Cardiac fibroblast (primary cell): Measurements from ENCODE around the gene OR1I1.

ENCODE experiments used
- DNase-seq, 2 donors: peaks; one replicate each; pipeline versions ENCODE4 v3.0.0 to v3.0.0-alpha.2; 2010; ENCODE audit warnings: low read depth in 2 of 2
- H3K4me3 ChIP-seq, 2 donors: replicated peaks in 1 of 2; 1 replicate in 1 of 2; 2 replicates in 1 of 2; pipeline ENCODE4 v1.5.1; 2011; ENCODE audit warnings: low read depth in 2 of 2, low read length in 2 of 2, mild to moderate bottlenecking in 2 of 2, moderate library complexity in 1 of 2
- TF ChIP-seq, protein P1 (sequence below): IDR thresholded peaks from one replicate; pipeline ENCODE4 v1.5.1; 2011; ENCODE audit warnings: low read depth, mild to moderate bottlenecking, low read length, inconsistent platforms

Gene OR1I1

GRCh38 chr19:15124572-15125231 lies 42.7 kb downstream of the OR1I1 start:
- TF ChIP-seq, protein P1, sequence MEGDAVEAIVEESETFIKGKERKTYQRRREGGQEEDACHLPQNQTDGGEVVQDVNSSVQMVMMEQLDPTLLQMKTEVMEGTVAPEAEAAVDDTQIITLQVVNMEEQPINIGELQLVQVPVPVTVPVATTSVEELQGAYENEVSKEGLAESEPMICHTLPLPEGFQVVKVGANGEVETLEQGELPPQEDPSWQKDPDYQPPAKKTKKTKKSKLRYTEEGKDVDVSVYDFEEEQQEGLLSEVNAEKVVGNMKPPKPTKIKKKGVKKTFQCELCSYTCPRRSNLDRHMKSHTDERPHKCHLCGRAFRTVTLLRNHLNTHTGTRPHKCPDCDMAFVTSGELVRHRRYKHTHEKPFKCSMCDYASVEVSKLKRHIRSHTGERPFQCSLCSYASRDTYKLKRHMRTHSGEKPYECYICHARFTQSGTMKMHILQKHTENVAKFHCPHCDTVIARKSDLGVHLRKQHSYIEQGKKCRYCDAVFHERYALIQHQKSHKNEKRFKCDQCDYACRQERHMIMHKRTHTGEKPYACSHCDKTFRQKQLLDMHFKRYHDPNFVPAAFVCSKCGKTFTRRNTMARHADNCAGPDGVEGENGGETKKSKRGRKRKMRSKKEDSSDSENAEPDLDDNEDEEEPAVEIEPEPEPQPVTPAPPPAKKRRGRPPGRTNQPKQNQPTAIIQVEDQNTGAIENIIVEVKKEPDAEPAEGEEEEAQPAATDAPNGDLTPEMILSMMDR: no peak
- H3K4me3 ChIP-seq: peak overlapping the region; percentile 92 to 95
- DNase-seq: no peak

DNA sequence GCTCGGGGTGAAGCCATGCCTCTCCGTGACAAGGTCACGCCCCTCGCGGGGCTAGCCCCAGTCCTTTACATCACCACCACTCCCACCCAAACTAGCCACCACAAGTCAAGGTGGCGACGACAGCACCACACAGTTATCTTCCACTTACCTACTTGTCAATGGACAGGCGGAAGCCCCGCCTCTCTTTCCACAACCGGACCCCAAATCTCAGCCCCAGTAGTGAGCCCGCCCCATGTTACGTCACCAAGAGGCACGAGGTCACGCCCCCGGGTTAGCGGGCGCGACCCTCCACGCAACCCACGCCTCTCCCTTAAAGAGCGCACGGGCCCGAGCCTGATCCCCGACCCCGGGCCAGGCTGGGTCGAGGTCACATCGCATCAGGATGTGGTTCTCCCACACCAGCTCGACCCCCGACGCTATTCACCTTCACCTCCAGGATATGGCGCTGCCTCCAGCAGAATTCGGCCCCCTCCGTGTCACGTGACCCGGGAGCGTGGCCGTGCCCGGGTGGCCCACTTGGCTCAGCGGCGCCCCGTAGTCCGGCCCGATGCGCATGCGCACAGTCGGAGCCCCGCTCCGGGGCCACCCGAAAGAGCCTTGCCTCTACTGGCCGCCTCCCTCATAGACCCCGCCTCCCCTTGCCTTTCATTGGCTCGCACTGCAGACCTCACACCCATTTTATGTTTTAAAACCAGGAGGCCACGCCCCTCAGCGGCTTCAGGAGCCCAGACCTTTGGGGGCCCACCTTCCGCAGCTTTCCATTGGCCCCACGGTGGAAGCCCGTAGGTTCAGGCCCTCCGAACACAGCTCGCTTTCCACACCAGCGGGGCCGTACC lies 43.4 kb downstream of the OR1I1 start:
- TF ChIP-seq, protein P1: no peak
- peak; percentile 98 to 99 for DNase-seq
- H3K4me3 ChIP-seq: peak overlapping the region; percentile 92 to 95

DNA sequence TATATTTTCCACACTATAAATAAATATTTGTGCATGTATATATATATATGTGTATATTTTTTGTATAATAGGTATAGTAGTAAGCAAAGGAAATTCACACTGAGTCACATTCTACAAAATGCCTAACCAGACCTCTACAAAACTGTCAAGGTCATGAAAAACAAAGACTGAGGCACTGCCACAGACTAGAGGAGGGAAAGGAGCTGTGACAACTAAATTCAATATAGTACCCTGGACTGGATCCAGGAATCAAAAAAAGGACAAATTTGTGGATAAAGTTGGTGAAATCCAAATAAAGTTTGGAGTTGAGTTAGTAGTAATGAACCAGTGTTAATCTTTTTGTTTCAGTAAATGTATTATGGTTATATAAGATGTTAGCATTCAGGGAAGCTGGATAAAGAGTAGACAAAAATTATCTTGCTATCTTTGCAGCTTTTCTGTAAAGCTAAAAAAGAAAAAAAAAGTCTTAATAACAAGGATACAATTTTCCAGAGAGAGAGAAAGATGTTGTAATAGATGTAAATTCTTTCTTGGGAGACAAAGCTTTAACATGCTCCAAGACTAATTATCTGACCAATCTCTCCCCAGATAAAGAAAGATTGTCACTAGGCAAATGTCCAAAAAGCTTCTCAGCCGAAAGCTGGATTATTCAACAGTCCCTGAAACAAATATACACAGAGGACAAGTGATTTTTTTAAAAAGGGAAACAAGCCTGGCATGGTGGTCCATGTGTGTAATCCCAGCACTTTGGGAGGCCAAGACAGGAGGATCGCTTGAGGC lies 44.3 kb downstream of the OR1I1 start:
- DNase-seq: no peak
- TF ChIP-seq, protein P1: no peak
- H3K4me3 ChIP-seq: peak overlapping the region in 1 of 2 donors; percentile 92

DNA sequence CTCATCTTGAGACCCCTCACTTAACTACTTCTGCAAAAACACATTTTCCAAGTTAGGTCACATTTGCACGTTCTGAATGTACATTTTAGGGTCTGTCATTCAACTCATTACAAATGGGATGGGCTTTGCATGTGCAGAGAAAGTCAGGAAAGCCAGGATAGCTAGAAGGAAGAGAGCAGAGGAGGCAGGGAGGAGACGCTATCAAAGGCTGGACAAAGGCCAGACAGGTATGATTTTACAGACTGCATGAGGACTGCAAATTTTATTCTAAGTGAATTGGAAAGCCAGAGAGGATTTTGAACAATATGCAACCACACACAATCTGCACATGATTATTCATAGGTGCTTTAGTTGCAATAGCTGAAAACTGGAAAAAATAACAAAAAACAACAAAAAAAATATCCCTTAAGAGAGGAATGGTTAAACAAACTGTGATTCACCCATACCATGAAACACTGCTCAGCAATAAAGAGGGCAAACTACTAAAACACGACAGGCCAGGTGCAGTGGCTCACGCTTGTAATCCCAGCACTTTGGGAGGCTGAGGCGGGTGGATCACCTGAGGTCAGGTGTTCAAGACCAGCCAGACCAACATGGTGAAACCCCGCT lies 46.3 kb downstream of the OR1I1 start:
- no peak overlapping the region for H3K4me3 ChIP-seq
- TF ChIP-seq, protein P1: no peak
- peak in 1 of 2 donors; percentile 47 for DNase-seq

GRCh38 chr19:15129856-15130585 lies 48.0 kb downstream of the OR1I1 start:
- no peak overlapping the region for H3K4me3 ChIP-seq
- TF ChIP-seq, protein P1: no peak
- no peak for DNase-seq
